Measurements from ENCODE around the gene NDFIP1.

DNA sequence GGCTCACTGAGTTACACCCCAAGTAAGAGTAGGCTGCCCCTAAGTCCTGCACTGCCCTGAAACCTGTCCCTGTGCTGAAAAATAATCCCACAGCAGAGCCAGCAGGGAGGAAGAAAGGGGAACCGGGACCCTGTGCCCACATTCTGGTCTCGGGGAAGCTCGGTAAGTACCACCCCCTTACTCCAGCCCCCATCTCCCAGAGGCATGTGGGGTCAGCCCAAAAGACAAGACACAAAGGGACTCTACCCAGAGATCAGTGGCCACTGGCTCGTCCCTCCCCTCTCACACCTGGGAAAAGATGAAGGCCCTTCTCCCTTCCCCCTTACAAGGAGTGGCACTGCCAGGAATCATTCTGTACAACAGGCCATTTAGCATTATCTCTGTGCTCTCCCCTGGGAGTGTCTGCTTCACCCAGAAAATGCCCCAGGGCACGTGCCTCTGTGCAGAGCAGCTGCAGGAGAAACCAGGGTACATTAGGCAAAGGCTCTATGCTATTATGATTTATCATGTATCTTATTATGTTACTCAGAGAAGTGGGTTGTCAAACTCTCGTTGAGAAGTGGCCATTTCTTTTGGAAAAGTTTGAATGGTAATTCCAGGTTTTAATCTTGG is 71.3 kb downstream of the NDFIP1 start:
- TF ChIP-seq POLR2A (IDR thresholded peaks at IDR 0.05; ENCODE audit: low read length) (no peak), GATA1 (IDR thresholded peaks at IDR 0.05; ENCODE audit: low read depth, low read length) (no peak)
